ENCODE data around the gene AMELX.

The AMELX gene

DNA sequence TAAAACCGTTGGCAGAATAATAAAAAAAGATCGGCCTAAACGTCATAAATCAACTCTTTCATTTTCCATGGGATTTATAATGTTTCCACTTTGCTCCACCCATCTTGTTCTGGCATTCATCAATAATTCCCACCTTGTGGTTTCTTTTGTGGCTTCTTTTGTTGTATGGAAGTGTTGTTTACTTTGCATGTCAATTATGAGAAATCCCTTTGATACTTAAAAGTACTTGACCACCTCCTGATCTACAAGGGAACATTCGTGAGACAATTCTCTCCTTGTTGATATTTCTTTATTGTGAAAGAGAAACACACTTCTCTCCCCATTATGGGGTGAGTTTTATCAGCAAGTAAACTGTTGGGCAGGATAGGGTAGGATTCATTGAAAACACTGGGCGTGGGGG lies 2.8 kb downstream of the AMELX start:
- no peak for TF ChIP-seq ZNF23 (tag by site-specific recombination; IDR thresholded peaks at IDR 0.05; ENCODE audit: borderline replicate concordance)
- no peak for TF ChIP-seq ZNF184 (tag by site-specific recombination; IDR thresholded peaks at IDR 0.05)
- no peak for TF ChIP-seq ZNF112 (tag by site-specific recombination; IDR thresholded peaks at IDR 0.05)
- TF ChIP-seq, protein P1, sequence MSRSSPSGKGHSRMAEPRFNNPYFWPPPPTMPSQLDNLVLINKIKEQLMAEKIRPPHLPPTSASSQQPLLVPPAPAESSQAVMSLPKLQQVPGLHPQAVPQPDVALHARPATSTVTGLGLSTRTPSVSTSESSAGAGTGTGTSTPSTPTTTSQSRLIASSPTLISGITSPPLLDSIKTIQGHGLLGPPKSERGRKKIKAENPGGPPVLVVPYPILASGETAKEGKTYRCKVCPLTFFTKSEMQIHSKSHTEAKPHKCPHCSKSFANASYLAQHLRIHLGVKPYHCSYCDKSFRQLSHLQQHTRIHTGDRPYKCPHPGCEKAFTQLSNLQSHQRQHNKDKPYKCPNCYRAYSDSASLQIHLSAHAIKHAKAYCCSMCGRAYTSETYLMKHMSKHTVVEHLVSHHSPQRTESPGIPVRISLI (tag by site-specific recombination; IDR thresholded peaks at IDR 0.05): no peak
- no peak for TF ChIP-seq ATF2 (tag by site-specific recombination; IDR thresholded peaks at IDR 0.05; ENCODE audit: low read depth)
- no peak for TF ChIP-seq ZNF37A (tag by site-specific recombination; IDR thresholded peaks at IDR 0.05)
- TF ChIP-seq ZNF626 (tag by site-specific recombination; IDR thresholded peaks at IDR 0.05): no peak
- no peak for TF ChIP-seq ZNF248 (tag by site-specific recombination; IDR thresholded peaks at IDR 0.05)
- TF ChIP-seq ZNF138 (tag by site-specific recombination; IDR thresholded peaks at IDR 0.05; ENCODE audit: borderline replicate concordance): no peak
- TF ChIP-seq ZNF324 (tag by site-specific recombination; IDR thresholded peaks at IDR 0.05): no peak
- no peak for TF ChIP-seq ZNF510 (tag by site-specific recombination; IDR thresholded peaks at IDR 0.05; ENCODE audit: insufficient replicate concordance)
- no peak for TF ChIP-seq ZNF692 (tag by site-specific recombination; IDR thresholded peaks at IDR 0.05)
- no peak for TF ChIP-seq GLI4 (tag by site-specific recombination; IDR thresholded peaks at IDR 0.05)
- no peak for TF ChIP-seq ZBTB48 (tag by site-specific recombination; IDR thresholded peaks at IDR 0.05)
- TF ChIP-seq ZNF843 (tag by site-specific recombination; IDR thresholded peaks at IDR 0.05): no peak
- no peak for TF ChIP-seq ZBTB21 (tag by site-specific recombination; IDR thresholded peaks at IDR 0.05)
- TF ChIP-seq, protein P2, sequence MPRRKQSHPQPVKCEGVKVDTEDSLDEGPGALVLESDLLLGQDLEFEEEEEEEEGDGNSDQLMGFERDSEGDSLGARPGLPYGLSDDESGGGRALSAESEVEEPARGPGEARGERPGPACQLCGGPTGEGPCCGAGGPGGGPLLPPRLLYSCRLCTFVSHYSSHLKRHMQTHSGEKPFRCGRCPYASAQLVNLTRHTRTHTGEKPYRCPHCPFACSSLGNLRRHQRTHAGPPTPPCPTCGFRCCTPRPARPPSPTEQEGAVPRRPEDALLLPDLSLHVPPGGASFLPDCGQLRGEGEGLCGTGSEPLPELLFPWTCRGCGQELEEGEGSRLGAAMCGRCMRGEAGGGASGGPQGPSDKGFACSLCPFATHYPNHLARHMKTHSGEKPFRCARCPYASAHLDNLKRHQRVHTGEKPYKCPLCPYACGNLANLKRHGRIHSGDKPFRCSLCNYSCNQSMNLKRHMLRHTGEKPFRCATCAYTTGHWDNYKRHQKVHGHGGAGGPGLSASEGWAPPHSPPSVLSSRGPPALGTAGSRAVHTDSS (tag by site-specific recombination; IDR thresholded peaks at IDR 0.05): no peak
- TF ChIP-seq HOXD13 (CRISPR knock-in tag; IDR thresholded peaks at IDR 0.05; ENCODE audit: borderline replicate concordance): no peak
- no peak for TF ChIP-seq ZNF26 (tag by site-specific recombination; IDR thresholded peaks at IDR 0.05)
- TF ChIP-seq ZNF664 (tag by site-specific recombination; IDR thresholded peaks at IDR 0.05): no peak
- H3K9me3 ChIP-seq (ENCODE audit: control insufficient read depth, insufficient read depth, low read depth, low read length): no peaks in the 10 kb centered on the region
- H3K36me3 ChIP-seq (ENCODE audit: control insufficient read depth in 2 of 2, insufficient read depth in 1 of 2, low read length in 2 of 2): no peaks in the 10 kb centered on the region
- ChIA-PET CTCF (no interaction called here), POLR2A (no interaction called here)
- no peaks in the 10 kb centered on the region for H3K4me1 ChIP-seq (ENCODE audit: control insufficient read depth, insufficient read depth, low read length)
- no peak overlapping the region for H3K4me3 ChIP-seq (ENCODE audit: low read depth, low read length)
- H3K27ac ChIP-seq (ENCODE audit: extremely low read depth, low read depth, low read length): no peak overlapping the region
